Measurements from ENCODE around the gene NKX3-2. TPM values are rescaled to one million over a fixed set of nuclear protein-coding genes. Genes with fewer than 3 reads are reported as not detected.

The NKX3-2 gene
- total RNA-seq, 1 experiment from 2014 or later: 1.4 TPM

GRCh38 chr4:13588954-13589353 is 44.6 kb upstream of the NKX3-2 start:
- ATAC-seq (no peak), DNase-seq (ENCODE audit: low read depth, low spot score) (no peak)
- BruUV-seq (replicated peaks): no TSS peak
- TF ChIP-seq ELF1 (IDR thresholded peaks at IDR 0.05; ENCODE audit: borderline replicate concordance, low read depth) (no peak), JUND (IDR thresholded peaks at IDR 0.05) (no peak), CEBPB (IDR thresholded peaks at IDR 0.05; ENCODE audit: low read depth) (no peak), SRF (IDR thresholded peaks at IDR 0.05; ENCODE audit: low read depth) (no peak), EGR1 (IDR thresholded peaks at IDR 0.05; ENCODE audit: low read depth) (no peak), ZFX (IDR thresholded peaks at IDR 0.05) (no peak), ZNF274 (IDR thresholded peaks at IDR 0.05; ENCODE audit: low read depth, low read length) (no peak), SP1 (IDR thresholded peaks at IDR 0.05; ENCODE audit: low read depth) (no peak), POLR2AphosphoS5 (IDR thresholded peaks at IDR 0.05; ENCODE audit: low read depth, low read length) (no peak), TCF7L2 (IDR thresholded peaks at IDR 0.05; ENCODE audit: borderline replicate concordance, extremely low read depth, insufficient read depth, insufficient read length) (no peak), YY1 (IDR thresholded peaks at IDR 0.05; ENCODE audit: extremely low read depth, insufficient replicate concordance, low read depth, low read length) (no peak), EZH2phosphoT487 (IDR thresholded peaks at IDR 0.05; ENCODE audit: borderline replicate concordance) (no peak), SIN3A (IDR thresholded peaks at IDR 0.05; ENCODE audit: low read depth) (no peak), CBX3 (IDR thresholded peaks at IDR 0.05; ENCODE audit: low read depth) (no peak), ATF3 (IDR thresholded peaks at IDR 0.05) (no peak)
- TF ChIP-seq, protein P1, sequence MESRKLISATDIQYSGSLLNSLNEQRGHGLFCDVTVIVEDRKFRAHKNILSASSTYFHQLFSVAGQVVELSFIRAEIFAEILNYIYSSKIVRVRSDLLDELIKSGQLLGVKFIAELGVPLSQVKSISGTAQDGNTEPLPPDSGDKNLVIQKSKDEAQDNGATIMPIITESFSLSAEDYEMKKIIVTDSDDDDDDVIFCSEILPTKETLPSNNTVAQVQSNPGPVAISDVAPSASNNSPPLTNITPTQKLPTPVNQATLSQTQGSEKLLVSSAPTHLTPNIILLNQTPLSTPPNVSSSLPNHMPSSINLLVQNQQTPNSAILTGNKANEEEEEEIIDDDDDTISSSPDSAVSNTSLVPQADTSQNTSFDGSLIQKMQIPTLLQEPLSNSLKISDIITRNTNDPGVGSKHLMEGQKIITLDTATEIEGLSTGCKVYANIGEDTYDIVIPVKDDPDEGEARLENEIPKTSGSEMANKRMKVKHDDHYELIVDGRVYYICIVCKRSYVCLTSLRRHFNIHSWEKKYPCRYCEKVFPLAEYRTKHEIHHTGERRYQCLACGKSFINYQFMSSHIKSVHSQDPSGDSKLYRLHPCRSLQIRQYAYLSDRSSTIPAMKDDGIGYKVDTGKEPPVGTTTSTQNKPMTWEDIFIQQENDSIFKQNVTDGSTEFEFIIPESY (IDR thresholded peaks at IDR 0.05; ENCODE audit: extremely low read depth, insufficient replicate concordance, low read length): no peak
- TF ChIP-seq, protein P2, sequence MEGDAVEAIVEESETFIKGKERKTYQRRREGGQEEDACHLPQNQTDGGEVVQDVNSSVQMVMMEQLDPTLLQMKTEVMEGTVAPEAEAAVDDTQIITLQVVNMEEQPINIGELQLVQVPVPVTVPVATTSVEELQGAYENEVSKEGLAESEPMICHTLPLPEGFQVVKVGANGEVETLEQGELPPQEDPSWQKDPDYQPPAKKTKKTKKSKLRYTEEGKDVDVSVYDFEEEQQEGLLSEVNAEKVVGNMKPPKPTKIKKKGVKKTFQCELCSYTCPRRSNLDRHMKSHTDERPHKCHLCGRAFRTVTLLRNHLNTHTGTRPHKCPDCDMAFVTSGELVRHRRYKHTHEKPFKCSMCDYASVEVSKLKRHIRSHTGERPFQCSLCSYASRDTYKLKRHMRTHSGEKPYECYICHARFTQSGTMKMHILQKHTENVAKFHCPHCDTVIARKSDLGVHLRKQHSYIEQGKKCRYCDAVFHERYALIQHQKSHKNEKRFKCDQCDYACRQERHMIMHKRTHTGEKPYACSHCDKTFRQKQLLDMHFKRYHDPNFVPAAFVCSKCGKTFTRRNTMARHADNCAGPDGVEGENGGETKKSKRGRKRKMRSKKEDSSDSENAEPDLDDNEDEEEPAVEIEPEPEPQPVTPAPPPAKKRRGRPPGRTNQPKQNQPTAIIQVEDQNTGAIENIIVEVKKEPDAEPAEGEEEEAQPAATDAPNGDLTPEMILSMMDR (IDR thresholded peaks at IDR 0.05 in 2 of 3, conservative IDR thresholded peaks at IDR 0.05 in 1 of 3; ENCODE audit: borderline replicate concordance in 1 of 3, insufficient read depth in 1 of 3, low read depth in 2 of 3, low read length in 2 of 3): no peak
- no peak overlapping the region for H2AFZ ChIP-seq (ENCODE audit: low read depth, low read length, poor library complexity, severe bottlenecking)
- H3K27me3 ChIP-seq (ENCODE audit: insufficient read depth, low read length): no peaks in the 10 kb centered on the region
- no peak overlapping the region for H3K27ac ChIP-seq (ENCODE audit: low read depth, low read length)
- ChIA-PET POLR2A (no interaction called here), CTCF (no interaction called here), RAD21 (ENCODE audit: low non-redundant PET in 1 of 2, low total read pairs in 2 of 2, uncharacterized antibody in 2 of 2, unreplicated experiment in 2 of 2) (no interaction called here)
- no peaks in the 10 kb centered on the region for H3K4me1 ChIP-seq (ENCODE audit: control insufficient read depth in 1 of 2, insufficient read depth in 2 of 2, low read length in 2 of 2)
- no peak overlapping the region for H3K4me2 ChIP-seq (ENCODE audit: low read length)
- H3K9me3 ChIP-seq (ENCODE audit: control insufficient read depth in 1 of 2, insufficient read depth in 1 of 2, low read depth in 1 of 2, low read length in 2 of 2): no peaks in the 10 kb centered on the region
- intact Hi-C loops (cut with micrococcal nuclease): no loop called here
- no peak overlapping the region for H3K9ac ChIP-seq (ENCODE audit: low read length)
- H3K36me3 ChIP-seq (ENCODE audit: control insufficient read depth in 1 of 2, insufficient read depth in 2 of 2, low read length in 2 of 2): peaks cover 17 to 33% of the 10 kb centered on the region in 2 experiments
- H3K4me3 ChIP-seq (replicated peaks in 1 of 2; ENCODE audit: low read depth in 1 of 2, low read length in 2 of 2): no peak overlapping the region
- no peaks in the 10 kb centered on the region for H3K9me2 ChIP-seq (ENCODE audit: insufficient read depth)
- no peaks in the 10 kb centered on the region for H4K20me1 ChIP-seq (ENCODE audit: insufficient read depth)
- H3K79me2 ChIP-seq (ENCODE audit: insufficient read depth, low read length): no peaks in the 10 kb centered on the region
